GM19099 (cell line): ENCODE data around the gene GTF2F1.
A peak's percentile ranks its signal among the peaks of the same experiment; 100 is the strongest.

ENCODE experiments used
- POLR2A ChIP-seq: IDR thresholded peaks from 3 replicates; pipeline ENCODE4 v1.6.1; 2011; ENCODE audit warnings: low read depth; ENCODE audit not compliant: insufficient read length; ENCODE audit errors: extremely low read depth

The GTF2F1 gene

GRCh38 chr19:6423499-6424194 lies 30.7 kb upstream of the GTF2F1 start:
- TF ChIP-seq POLR2A, result no peak

GRCh38 chr19:6421075-6422014 lies 28.4 kb upstream of the GTF2F1 start:
- no peak for TF ChIP-seq POLR2A

DNA sequence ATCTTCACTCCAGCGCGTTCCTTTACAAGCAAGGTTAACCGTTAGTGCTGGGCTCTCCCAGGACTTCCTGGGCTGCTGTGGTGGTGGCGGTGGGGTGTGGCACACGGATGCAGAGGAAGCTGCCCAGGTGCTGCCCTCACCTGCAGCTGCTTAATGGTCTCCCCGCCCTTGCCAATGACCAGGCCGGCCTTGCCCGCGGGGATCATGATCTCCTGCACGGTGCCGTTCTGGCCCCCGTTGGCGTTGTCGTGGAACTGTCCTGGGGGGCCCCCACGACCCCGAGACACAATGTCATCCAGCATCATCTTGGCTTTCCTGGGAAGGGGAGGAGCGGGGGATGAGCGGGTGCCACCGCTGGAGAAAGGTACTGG lies 25.6 kb upstream of the GTF2F1 start:
- TF ChIP-seq POLR2A, result no peak

DNA sequence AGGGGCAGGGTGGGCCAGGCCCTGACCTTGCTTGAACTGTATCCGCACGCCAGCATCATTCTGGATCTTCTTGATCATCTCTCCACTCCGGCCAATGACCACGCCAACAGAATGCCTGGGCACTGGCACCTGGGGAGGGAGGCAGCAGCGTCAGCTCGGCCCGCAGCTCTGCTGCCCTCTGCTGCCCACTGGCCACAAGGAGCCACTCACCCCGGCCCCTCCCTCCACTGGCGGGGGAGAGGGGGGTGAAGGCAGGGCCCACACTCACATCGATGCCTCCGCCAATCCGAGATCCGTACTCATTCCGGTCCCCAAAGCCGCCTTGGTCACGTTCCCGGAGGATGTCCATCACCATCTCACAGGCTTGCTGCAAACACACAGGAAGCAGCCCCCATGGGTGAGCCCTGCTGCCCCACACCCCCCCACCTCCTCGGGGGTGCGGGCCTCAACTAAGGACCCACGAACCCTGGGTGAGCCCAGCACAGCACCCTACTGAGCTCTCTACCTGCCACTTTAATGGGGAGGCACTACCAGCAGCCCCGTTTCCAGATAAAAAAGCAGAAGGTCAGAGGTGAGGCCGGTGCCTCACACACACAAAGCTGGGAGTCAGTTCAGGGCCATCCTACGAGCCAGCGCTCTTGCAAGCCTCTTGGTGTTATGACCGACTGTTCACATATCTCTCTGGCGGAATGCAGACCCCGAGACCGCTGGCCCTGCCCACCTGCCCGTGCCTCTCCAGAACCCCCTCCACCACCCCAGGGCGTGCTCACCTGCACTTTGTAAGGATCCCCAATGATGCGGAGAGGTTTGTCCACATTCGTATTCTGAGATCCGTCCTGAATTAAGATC lies 25.0 kb upstream of the GTF2F1 start:
- no peak for TF ChIP-seq POLR2A

DNA sequence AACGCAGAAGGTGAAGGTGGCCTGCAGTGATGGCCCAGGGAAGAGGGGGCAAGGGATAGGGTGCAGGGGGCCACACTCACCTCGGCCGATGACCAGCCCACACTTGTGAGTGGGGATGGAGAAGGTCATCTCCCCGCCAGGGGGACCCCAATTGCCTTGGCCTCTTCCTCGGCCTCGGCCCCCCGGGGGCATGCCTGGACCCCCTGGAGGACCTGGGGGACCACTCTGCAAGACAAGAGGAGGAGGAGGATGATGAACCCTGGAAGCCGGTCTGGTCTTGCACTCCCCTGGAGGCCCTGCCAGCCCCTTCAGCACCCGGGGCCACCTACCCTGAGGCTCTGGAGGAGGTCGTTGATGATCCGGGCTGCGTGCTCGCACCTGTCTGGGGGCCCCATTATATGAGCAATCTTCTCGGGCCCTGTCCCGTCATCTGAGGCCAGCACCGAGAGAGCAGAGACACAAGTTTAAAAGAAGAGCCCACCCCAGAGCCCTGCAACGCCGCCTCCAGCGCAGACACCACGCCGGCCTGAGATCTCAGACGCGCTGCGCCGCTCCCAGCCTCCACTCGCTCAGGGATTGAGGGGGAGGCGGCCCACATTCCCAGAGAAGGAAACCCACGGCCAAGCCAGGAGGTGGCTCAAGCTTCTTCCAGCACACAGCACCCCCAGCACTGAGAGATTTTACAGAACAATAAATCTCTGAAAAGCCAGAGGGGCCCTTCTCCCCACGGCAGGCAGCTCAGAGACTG lies 23.9 kb upstream of the GTF2F1 start:
- TF ChIP-seq POLR2A, result no peak

DNA sequence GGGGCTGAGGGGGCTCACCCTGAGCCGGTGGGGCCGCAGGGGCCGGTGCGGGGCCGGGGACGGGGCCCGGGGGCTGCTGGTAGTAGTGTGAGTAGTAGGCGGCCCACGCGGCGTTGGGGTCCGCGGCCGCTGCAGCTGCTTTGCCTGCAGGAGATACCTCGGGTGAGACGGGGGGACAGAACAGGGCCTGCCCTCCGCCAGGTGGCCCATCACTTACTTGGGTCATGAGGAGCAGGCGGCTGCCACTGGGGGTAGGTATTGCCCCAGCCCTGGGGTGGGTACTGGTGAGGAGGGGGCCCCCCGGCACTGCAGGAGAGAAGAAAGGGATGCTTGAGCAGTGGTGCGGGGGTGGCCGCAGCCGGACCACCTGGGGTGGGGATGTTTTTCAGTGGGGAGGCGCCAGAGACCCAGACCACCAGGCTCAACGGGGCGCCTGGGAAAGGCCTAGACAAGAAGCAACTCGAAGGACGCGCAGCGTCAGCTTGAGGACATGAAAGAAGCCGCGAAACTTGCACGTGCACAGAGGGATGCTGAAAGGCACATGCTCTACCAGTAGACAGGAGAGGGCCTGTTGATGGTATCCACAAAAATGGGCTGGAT lies 22.7 kb upstream of the GTF2F1 start:
- TF ChIP-seq POLR2A, result no peak

- TF ChIP-seq POLR2A, result no peak
These were observed 22.0 kb upstream of the GTF2F1 start for GRCh38 chr19:6414793-6415590.

GRCh38 chr19:6413721-6414643 lies 21.0 kb upstream of the GTF2F1 start:
- no peak for TF ChIP-seq POLR2A

DNA sequence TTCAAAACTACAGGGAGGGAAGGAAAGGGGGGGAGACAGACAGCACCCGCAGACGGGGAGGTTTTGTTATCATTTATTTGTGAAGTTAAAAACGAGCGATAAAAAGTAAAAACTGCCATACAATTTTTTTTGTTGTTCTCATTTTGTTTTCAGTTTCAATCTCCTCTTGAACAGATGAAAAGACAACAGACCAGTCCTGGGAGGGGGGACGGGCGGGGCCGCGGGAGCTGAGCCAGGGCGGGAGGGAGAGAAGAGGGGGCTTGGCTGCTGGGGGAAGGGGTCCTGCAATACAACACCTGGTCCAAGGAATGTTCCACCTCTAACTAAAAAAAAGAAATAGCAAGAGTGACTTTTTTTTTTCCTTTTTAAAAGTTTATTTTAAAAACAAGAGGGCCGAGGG lies 20.3 kb upstream of the GTF2F1 start:
- TF ChIP-seq POLR2A, result no peak

- peak; percentile 12 for TF ChIP-seq POLR2A
These were observed 19.6 kb upstream of the GTF2F1 start for GRCh38 chr19:6412447-6413091.

DNA sequence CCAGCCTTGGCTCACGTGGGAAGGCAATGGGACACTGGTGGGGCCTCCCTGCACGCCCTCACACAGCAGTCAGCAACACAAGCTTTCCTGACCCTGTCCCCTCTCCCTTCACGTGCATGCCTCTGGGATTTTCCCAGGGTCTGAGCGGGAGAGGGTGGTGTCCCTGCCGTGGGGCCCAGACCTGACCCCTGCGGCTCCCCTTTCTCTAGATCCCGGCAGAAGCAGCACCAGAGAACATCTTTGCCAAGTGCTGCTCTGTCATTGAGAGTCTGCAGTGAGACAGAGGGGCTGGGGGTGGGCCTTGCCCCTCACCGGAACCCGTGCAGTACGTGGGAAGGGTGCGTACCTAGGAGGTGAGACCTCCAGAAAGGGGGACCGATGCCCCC lies 19.1 kb upstream of the GTF2F1 start:
- TF ChIP-seq POLR2A, result no peak

DNA sequence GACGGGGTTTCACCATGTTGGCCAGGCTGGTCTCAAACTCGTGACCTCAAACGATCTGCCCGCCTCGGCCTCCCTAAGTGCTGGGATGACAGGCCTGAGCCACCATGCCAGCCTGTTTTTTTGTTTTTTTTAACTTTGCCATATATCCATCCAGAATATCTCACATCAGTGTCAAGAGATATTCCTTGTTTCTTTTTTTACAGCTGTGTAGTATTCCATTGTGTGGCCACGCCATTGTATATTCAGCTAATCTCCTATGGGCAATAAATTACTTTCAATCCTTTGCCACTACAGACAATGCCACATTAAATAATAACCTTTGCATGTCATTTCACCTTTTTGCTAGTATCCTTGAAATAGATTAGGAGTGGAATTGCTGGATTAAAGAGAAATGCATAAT lies 16.4 kb upstream of the GTF2F1 start:
- TF ChIP-seq POLR2A, result no peak

- no peak for TF ChIP-seq POLR2A
These were observed 13.4 kb upstream of the GTF2F1 start for GRCh38 chr19:6406401-6406800.
